BJ (cell line): Measurements from ENCODE around the gene MRPL28. TPM values are rescaled to one million over a fixed set of nuclear protein-coding genes. Genes with fewer than 3 reads are reported as not detected.
"Not testable (repeated sequence)": the region's sequence is repeated elsewhere in the genome, so short reads cannot be mapped to it uniquely, and the experiment has no call there.

Experiments used
- CTCF ChIA-PET: fragments of 350-600 bp; formaldehyde crosslinking; extraction: SDS; loops from one replicate; lab custom pipeline; 2021; ENCODE audit warnings: antibody characterized with exemption, inconsistent platforms; lab: Yijun Ruan, JAX
- POLR2A ChIA-PET: fragments of 300-600 bp; sonication (Branson Sonifier 250); formaldehyde crosslinking; extraction: SDS; loops from one replicate; lab custom pipeline; 2021; ENCODE audit warnings: antibody characterized with exemption; lab: Charles Lee
- DNase-seq: peaks from one replicate; pipeline ENCODE4 v3.0.0-alpha.2; 2011; ENCODE audit warnings: low read depth
- H3K27me3 ChIP-seq: 2 replicates; pipeline ENCODE4 v1.6.0; 2011; ENCODE audit warnings: low read length; ENCODE audit not compliant: control insufficient read depth, insufficient read depth
- H3K36me3 ChIP-seq: 2 replicates; pipeline ENCODE4 v1.5.1; 2011; ENCODE audit warnings: low read length; ENCODE audit not compliant: control insufficient read depth, insufficient read depth
- H3K4me3 ChIP-seq: 2 replicates; pipeline ENCODE4 v1.5.1; 2011; ENCODE audit warnings: low read depth, mild to moderate bottlenecking, control low read depth, low read length
- polyA plus RNA-seq: library from polyadenylated mRNA; depleted of rRNA; stranded (reverse); fragments of >200 nt; gene quantifications from 2 replicates; pipeline ENCODE4 v1.2.3, GENCODE V29; 2011
- TF ChIP-seq, protein P1 (sequence below): IDR thresholded peaks from 2 replicates; pipeline ENCODE4 v1.5.1; 2011; ENCODE audit warnings: low read depth, mild to moderate bottlenecking, control low read depth, inconsistent platforms, low read length, moderate library complexity; ENCODE audit not compliant: insufficient read depth

Gene MRPL28
- polyA plus RNA-seq, 1 experiment: 188 TPM

DNA sequence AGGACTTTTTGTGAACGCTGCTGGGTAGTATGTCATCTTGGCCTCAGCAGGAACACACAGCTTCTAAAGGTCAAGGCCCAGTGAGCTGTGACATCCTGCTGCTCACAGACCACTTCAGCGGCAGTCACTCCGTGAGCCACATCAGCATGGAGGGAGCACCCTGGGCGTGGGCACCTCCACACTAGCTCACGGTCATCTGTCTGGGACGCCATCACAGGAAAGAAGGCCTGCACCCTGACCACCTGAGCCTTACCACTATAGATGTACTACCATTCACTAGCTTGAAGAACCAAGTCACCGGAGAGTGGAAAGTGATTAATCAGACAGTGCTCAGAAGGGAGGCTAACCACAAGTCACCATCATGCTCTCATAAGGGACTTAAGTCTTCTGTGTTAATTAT lies 21.1 kb downstream of the MRPL28 start:
- Histone ChIP-seq H3K4me3 (no peak overlapping the region), H3K27me3 (no peaks in the 10 kb centered on the region), H3K36me3 (peaks cover 3% of the 10 kb centered on the region)
- ChIA-PET CTCF (interaction anchor here (0.8 to 2.4 kb wide), 2 partner anchors 12 to 13 kb away, joined by 3 to 8 read pairs; no protein-coding TSS in a partner anchor), POLR2A (no interaction called here)
- DNase-seq: no peak
- TF ChIP-seq, protein P1, sequence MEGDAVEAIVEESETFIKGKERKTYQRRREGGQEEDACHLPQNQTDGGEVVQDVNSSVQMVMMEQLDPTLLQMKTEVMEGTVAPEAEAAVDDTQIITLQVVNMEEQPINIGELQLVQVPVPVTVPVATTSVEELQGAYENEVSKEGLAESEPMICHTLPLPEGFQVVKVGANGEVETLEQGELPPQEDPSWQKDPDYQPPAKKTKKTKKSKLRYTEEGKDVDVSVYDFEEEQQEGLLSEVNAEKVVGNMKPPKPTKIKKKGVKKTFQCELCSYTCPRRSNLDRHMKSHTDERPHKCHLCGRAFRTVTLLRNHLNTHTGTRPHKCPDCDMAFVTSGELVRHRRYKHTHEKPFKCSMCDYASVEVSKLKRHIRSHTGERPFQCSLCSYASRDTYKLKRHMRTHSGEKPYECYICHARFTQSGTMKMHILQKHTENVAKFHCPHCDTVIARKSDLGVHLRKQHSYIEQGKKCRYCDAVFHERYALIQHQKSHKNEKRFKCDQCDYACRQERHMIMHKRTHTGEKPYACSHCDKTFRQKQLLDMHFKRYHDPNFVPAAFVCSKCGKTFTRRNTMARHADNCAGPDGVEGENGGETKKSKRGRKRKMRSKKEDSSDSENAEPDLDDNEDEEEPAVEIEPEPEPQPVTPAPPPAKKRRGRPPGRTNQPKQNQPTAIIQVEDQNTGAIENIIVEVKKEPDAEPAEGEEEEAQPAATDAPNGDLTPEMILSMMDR: no peak

DNA sequence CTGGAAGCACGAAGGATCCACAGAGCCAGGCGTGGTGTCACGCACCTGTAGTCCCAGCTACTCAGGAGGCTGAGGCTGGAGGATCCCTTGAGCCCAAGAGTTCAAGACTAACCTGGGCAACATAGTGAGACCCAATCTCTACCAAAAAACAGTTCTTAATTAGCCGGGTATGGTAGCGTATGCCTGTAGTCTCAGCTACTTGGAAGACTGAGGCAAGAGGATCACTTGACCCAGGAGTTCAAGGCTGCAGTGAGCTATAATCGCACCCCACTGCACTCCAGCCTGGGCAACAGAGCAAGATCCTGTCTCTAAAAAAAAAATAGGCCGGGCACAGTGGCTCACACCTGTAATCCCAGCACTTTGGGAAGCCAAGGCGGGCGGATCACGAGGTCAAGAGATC lies 21.8 kb downstream of the MRPL28 start:
- POLR2A ChIA-PET, DNase-seq, H3K36me3 ChIP-seq, H3K27me3 ChIP-seq, H3K4me3 ChIP-seq: not testable (repeated sequence)
- CTCF ChIA-PET: interaction anchor here (2.4 kb wide), 1 partner anchor 14 kb away, joined by 8 read pairs; no protein-coding TSS in a partner anchor

DNA sequence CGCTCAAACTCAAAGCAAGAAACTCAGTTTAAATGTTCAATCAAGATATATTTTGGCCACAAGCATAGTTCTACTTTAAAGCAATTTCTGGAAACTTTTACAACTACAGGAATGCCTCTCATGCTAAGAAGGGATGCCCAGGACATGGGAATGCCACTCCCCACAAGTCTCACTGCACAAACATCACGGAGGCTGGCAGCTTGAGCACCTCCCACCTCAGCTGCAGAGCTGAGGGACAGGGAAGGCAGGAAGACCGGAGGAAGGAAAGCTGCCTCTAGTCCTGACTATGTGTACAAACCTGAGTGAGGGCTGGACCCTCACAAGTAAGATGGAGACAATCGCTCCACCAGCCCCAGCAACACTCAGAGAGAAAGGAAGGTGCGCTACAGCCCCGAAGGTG lies 23.1 kb downstream of the MRPL28 start:
- DNase-seq: no peak
- peaks cover 4% of the 10 kb centered on the region for H3K36me3 ChIP-seq
- ChIA-PET POLR2A (no interaction called here), CTCF (interaction anchor here (1.7 kb wide), 1 partner anchor 14 kb away, joined by 3 read pairs; no protein-coding TSS in a partner anchor)
- no peak overlapping the region for H3K4me3 ChIP-seq
- no peaks in the 10 kb centered on the region for H3K27me3 ChIP-seq
- TF ChIP-seq, protein P1: no peak

DNA sequence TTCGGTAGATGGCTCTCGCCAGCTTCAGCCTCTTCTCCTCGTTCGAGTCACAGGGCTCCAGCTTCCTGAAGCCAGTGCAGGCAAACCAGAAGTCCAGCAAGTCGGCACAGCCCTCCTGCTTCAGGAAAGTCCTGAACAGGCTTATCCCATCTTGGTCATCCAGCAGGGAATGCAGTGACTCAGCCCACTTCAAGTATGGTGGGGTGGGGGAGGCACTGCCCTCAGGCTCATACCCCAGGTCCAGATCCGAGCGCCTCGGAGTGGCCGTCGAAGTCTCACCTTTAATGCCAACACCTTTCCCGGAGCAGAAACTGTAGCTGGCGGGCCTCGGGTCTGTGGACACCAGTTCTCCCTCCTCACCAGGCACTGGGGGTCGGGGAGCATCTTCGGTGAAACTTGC lies 23.8 kb downstream of the MRPL28 start:
- POLR2A ChIA-PET: no interaction called here
- DNase-seq: no peak
- CTCF ChIA-PET: interaction anchor here (1.7 kb wide), 1 partner anchor 15 kb away, joined by 3 read pairs; no protein-coding TSS in a partner anchor

DNA sequence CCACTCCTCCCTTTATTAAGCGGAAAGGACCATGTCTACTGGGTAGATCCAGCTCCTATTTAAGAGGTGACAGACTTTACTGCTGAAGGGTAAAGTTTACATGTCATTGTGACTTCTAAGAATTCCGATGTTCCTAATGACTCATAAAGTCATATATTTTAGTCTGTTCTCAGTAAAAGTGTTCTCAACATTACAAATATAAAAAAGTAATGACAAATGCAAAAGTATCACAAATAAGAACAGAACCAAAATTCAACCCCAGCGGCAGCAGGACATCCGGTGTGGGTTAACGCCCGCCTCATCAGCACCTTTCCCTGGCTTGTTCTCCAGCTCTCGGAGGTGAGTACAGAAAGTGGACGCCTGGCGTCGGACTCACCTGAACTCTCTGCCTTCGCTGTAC lies 24.6 kb downstream of the MRPL28 start:
- no peak for DNase-seq
- H3K27me3 ChIP-seq: no peaks in the 10 kb centered on the region
- POLR2A ChIA-PET: no interaction called here
- no peak overlapping the region for H3K4me3 ChIP-seq
- CTCF ChIA-PET: no interaction called here
- peaks cover 4% of the 10 kb centered on the region for H3K36me3 ChIP-seq
- TF ChIP-seq, protein P1: no peak

More for the DNA sequence above, 23.8 kb downstream of the MRPL28 start:
- H3K4me3 ChIP-seq: no peak overlapping the region
- TF ChIP-seq, protein P1: no peak
- peaks cover 4% of the 10 kb centered on the region for H3K36me3 ChIP-seq
- no peaks in the 10 kb centered on the region for H3K27me3 ChIP-seq
